Mucosa of descending colon (tissue), 3 donors: ENCODE results near the gene CEP295NL. TPM values are rescaled to one million over a fixed set of nuclear protein-coding genes. Genes with fewer than 3 reads are reported as not detected.
"Not testable (repeated sequence)": the region's sequence is repeated elsewhere in the genome, so short reads cannot be mapped to it uniquely, and the experiment has no call there.

ENCODE experiments used
- ATAC-seq: fragments of 200-7000 bp; cut with Tn5 transposase; one replicate; pipeline ENCODE4 v1.9.1; 2020; ENCODE audit warnings: mild to moderate bottlenecking, moderate library complexity
- DNase-seq, 3 donors: peaks; one replicate each; pipeline ENCODE4 v3.0.0-alpha.2; 2020
- H3K36me3 ChIP-seq: fragments of 200-600 bp; one replicate; pipeline ENCODE4 v1.8.0; 2021; ENCODE audit warnings: low read depth, mild to moderate bottlenecking
- H3K4me1 ChIP-seq: fragments of 200-600 bp; one replicate; pipeline ENCODE4 v1.8.0; 2021; ENCODE audit warnings: low read depth, mild to moderate bottlenecking
- H3K4me3 ChIP-seq: fragments of 200-600 bp; one replicate; pipeline ENCODE4 v1.8.0; 2021; ENCODE audit warnings: mild to moderate bottlenecking
- H3K9me3 ChIP-seq: fragments of 200-600 bp; one replicate; pipeline ENCODE4 v1.8.0; 2021; ENCODE audit warnings: mild to moderate bottlenecking
- intact Hi-C, 2 donors: fragments of 100-400 bp; cut with DNase I in 1 of 2; cut with micrococcal nuclease in 1 of 2; formaldehyde crosslinking; loops; one replicate each; pipeline versions ENCODE4 v1.11.0 to v1.11.1; 2022; cut with DNase I, micrococcal nuclease
- total RNA-seq, 3 donors: library from RNA; stranded (reverse); fragmentation: NEBNext Ultra II Directional in 2 of 3; extraction: Animal tissue kit (Norgen Biotek cat#: 25700) in 2 of 3; gene quantifications; one replicate each; pipeline versions ENCODE4 v1.2.1 to v1.2.4, GENCODE V29; 2021 to 2023
- TF ChIP-seq, protein P1 (sequence below): fragments of 200-600 bp; IDR thresholded peaks from one replicate; pipeline ENCODE4 v1.8.0; 2022; ENCODE audit warnings: antibody characterized with exemption, mild to moderate bottlenecking
- donor health status: DM: no; HTN: no; CAD: no; lungs with moderate emphysema.
- donor health status: DM: no; HTN: no; CAD: no.
- donor health status: DM: no; HTN: yes; CAD: no.

CEP295NL gene
- total RNA-seq, 3 donors from 2014 or later: 1.4 to 2.5 (median 2.0) TPM

GRCh38 chr17:78875363-78876093 is 27.5 kb downstream of the CEP295NL start:
- ATAC-seq (no peak), DNase-seq (no peak)
- Histone ChIP-seq H3K36me3 (no peaks in the 10 kb centered on the region), H3K4me1 (peaks cover 10% of the 10 kb centered on the region), H3K9me3 (no peaks in the 10 kb centered on the region), H3K4me3 (no peak overlapping the region)
- TF ChIP-seq, protein P1, sequence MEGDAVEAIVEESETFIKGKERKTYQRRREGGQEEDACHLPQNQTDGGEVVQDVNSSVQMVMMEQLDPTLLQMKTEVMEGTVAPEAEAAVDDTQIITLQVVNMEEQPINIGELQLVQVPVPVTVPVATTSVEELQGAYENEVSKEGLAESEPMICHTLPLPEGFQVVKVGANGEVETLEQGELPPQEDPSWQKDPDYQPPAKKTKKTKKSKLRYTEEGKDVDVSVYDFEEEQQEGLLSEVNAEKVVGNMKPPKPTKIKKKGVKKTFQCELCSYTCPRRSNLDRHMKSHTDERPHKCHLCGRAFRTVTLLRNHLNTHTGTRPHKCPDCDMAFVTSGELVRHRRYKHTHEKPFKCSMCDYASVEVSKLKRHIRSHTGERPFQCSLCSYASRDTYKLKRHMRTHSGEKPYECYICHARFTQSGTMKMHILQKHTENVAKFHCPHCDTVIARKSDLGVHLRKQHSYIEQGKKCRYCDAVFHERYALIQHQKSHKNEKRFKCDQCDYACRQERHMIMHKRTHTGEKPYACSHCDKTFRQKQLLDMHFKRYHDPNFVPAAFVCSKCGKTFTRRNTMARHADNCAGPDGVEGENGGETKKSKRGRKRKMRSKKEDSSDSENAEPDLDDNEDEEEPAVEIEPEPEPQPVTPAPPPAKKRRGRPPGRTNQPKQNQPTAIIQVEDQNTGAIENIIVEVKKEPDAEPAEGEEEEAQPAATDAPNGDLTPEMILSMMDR: no peak
- intact Hi-C loops: no loop called here

GRCh38 chr17:78873519-78874340 is 29.3 kb downstream of the CEP295NL start:
- Histone ChIP-seq H3K4me3 (no peak overlapping the region), H3K36me3 (no peaks in the 10 kb centered on the region), H3K9me3 (no peaks in the 10 kb centered on the region), H3K4me1 (peaks cover under 1% of the 10 kb centered on the region)
- DNase-seq (no peak), ATAC-seq (peak; percentile 9)
- intact Hi-C loops: no loop called here
- TF ChIP-seq, protein P1: no peak

GRCh38 chr17:78872486-78872885 is 30.5 kb downstream of the CEP295NL start:
- TF ChIP-seq, protein P1: no peak
- Histone ChIP-seq H3K9me3 (no peaks in the 10 kb centered on the region), H3K36me3 (no peaks in the 10 kb centered on the region), H3K4me1 (no peaks in the 10 kb centered on the region), H3K4me3 (no peak overlapping the region)
- DNase-seq (no peak), ATAC-seq (no peak)
- intact Hi-C loops: no loop called here

DNA sequence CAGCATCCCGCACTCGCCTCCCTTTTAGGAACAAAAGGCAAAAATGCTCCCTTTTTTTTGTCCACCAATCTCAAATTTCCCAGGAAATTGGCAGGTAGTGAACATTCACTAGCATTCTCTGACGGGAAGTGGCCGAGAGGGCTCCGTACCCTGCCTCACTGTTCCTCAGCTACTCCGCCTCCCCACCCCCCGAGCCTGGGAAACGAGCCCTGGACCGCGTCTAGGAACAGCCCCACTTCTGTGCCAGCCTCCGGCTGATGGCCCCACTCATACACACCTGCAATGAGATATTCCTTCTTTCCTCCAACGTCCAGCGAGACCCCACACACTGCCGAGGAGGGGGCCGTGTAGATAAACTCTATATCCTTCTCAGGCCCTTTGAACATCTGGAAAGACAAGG is 32.4 kb downstream of the CEP295NL start:
- Histone ChIP-seq H3K4me3 (no peak overlapping the region), H3K36me3 (no peaks in the 10 kb centered on the region), H3K4me1 (no peaks in the 10 kb centered on the region), H3K9me3 (no peaks in the 10 kb centered on the region)
- TF ChIP-seq, protein P1: no peak
- no peak for DNase-seq
- no peak for ATAC-seq
- intact Hi-C loops: no loop called here

DNA sequence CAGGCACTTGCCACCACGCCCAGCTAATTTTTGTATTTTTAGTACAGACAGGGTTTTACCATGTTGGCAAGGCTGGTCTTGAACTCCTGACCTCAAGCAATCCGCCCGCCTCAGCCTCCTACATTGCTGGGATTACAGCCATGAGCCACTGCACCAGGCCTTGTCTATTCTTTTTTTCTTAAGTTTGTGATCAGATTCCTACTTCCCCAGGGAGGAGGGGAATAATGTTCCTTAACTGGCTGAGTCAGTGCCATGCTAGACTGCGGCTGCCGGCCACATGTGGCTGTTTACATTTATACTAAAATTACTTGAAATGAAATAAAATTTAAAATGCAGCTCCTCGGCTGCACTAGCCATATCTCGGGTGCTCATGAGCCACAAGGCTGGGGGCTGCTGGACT is 34.6 kb downstream of the CEP295NL start:
- TF ChIP-seq, protein P1: no peak
- no peak overlapping the region for H3K4me3 ChIP-seq
- DNase-seq (no peak), ATAC-seq (no peak)
- no peaks in the 10 kb centered on the region for H3K9me3 ChIP-seq
- no peaks in the 10 kb centered on the region for H3K4me1 ChIP-seq
- H3K36me3 ChIP-seq: no peaks in the 10 kb centered on the region
- intact Hi-C loops: no loop called here

GRCh38 chr17:78867046-78867445 is 36.0 kb downstream of the CEP295NL start:
- not testable (repeated sequence) for H3K4me3 ChIP-seq, H3K36me3 ChIP-seq, ATAC-seq, H3K9me3 ChIP-seq, H3K4me1 ChIP-seq, DNase-seq
- intact Hi-C loops: loop anchor here in 1 of 2 donors (2.0 kb wide), 1 partner anchor 104 kb away; no protein-coding TSS in a partner anchor
